ENCODE results near the gene HOXA2.

HOXA2 gene

GRCh38 chr7:27102581-27103442 lies at the start of gene HOXA2:
TSS of gene HOXA2 (minus strand) at chr7:27102683. CDS start at chr7:27102500, 183 bp downstream.
- peak within 1 kb of the TSS; percentile 34 for H3K4me3 Mint-ChIP-seq
- peaks cover 81% of the 10 kb centered on the region for H3K27me3 Mint-ChIP-seq
- peaks cover 23% of the 10 kb centered on the region for H3K4me1 Mint-ChIP-seq
- H3K36me3 Mint-ChIP-seq = peaks cover 37% of the 10 kb centered on the region
- peaks cover 3% of the 10 kb centered on the region for H3K9me3 Mint-ChIP-seq
- no peak within 1 kb of the TSS for H3K27ac Mint-ChIP-seq
- no peak for ATAC-seq

GRCh38 chr7:27151341-27151930 lies 49.0 kb upstream of the HOXA2 start:
- peaks cover 4% of the 10 kb centered on the region for H3K36me3 Mint-ChIP-seq
- peak overlapping the region; percentile 75 for H3K4me3 Mint-ChIP-seq
- H3K9me3 Mint-ChIP-seq = peaks cover 3% of the 10 kb centered on the region
- peaks cover 50% of the 10 kb centered on the region for H3K4me1 Mint-ChIP-seq
- H3K27ac Mint-ChIP-seq = peak overlapping the region; percentile 14
- ATAC-seq = no peak
- H3K27me3 Mint-ChIP-seq = peaks cover 99% of the 10 kb centered on the region

DNA sequence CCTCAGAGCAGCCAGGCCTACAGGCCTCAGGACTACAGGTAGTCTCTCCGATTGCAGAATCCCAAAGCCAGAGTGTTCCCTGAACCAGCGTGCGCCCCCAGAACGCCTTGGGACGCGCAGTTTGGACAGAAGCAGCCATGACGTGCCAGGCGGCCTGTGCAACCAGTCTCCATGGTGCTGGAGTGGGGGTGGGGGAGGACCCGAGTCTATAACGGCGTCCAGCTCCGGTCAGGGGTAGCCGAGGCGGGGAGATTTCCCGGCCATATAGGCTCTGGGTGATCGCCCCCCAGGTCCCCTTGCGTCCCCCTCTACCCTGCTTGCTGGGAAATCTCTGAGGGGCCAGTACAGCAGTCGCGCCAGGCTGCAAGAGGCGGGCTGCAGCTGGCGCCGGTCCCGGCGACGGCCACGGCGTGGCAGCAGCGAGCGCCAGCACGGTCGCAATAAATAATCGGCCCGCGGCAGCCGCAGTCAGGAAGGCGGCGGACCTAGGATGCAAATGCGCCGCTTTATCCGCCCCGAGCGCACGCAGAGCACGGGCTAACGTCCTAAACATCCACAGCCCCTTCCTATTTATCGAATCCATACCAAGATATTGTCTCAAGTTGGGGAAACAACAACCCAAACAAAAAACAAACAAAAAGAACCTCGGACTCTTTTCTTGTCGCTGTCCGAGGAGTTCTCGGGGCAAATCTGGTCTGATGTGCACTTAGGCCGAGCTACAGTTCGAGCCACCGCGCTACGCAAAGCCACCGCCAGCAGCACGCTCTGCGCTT lies 48.3 kb upstream of the HOXA2 start:
- peak; percentile 81 for ATAC-seq
- peak overlapping the region; percentile 75 for H3K4me3 Mint-ChIP-seq
- H3K4me1 Mint-ChIP-seq = peaks cover 50% of the 10 kb centered on the region
- H3K27me3 Mint-ChIP-seq = peaks cover 99% of the 10 kb centered on the region
- H3K9me3 Mint-ChIP-seq = peaks cover 3% of the 10 kb centered on the region
- peak overlapping the region; percentile 14 for H3K27ac Mint-ChIP-seq
- peaks cover 4% of the 10 kb centered on the region for H3K36me3 Mint-ChIP-seq

GRCh38 chr7:27149842-27150567 lies 47.5 kb upstream of the HOXA2 start:
- H3K27ac Mint-ChIP-seq = peak overlapping the region; percentile 14
- H3K4me3 Mint-ChIP-seq = peak overlapping the region; percentile 75
- peaks cover 99% of the 10 kb centered on the region for H3K27me3 Mint-ChIP-seq
- H3K9me3 Mint-ChIP-seq = peaks cover 3% of the 10 kb centered on the region
- H3K4me1 Mint-ChIP-seq = peaks cover 43% of the 10 kb centered on the region
- ATAC-seq = no peak
- H3K36me3 Mint-ChIP-seq = peaks cover 4% of the 10 kb centered on the region

DNA sequence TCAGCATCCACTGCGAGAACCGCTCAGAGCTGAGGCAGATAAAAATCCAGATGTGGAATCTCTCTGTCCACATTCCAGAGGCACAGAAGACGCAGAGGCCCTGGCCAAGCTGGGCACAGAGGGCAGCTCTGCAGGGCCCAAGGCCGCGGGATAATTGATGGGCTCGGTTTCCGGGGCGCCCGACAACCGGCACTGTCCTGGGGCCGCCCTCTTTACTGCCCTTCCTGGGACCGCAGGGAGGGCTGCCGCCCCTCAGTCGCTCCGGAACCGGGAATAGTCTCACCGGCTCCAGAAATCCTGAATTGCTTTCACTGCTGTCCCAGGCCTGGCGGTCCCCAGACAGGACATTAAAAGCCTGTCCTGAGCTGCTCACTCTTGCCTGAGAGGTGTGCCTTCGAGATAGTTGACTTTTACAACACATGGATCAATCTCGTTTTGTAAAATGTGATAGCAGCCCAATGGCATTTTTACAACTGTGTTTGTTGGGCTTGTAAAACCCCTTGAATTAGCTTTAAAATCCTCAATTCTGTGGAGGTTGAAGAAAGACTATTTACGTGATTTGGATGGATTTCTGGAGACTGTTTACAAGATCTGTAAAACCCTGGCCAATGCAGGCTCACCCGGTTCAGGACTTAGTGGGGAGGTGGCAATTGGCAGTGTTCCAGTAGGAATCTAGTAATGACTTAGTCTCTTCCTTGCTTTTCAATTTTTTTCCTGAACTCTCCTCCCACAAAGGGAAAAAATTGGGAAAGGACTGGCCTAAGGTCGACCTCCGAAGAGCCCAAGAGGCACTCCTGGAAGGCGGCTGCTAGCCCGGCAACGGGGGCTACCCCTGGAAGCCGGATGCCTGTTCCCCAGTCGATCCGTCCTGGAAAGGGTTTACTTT lies 46.5 kb upstream of the HOXA2 start:
- Mint-ChIP-seq H3K9me3 (no peaks in the 10 kb centered on the region), H3K4me1 (peaks cover 34% of the 10 kb centered on the region), H3K4me3 (no peak overlapping the region), H3K27ac (no peak overlapping the region), H3K36me3 (no peaks in the 10 kb centered on the region), H3K27me3 (peaks cover 94% of the 10 kb centered on the region)
- no peak for ATAC-seq

GRCh38 chr7:27148031-27148755 lies 45.7 kb upstream of the HOXA2 start:
- peaks cover 34% of the 10 kb centered on the region for H3K4me1 Mint-ChIP-seq
- no peak for ATAC-seq
- H3K27me3 Mint-ChIP-seq = peaks cover 86% of the 10 kb centered on the region
- no peaks in the 10 kb centered on the region for H3K9me3 Mint-ChIP-seq
- peak overlapping the region; percentile 60 for H3K4me3 Mint-ChIP-seq
- H3K36me3 Mint-ChIP-seq = no peaks in the 10 kb centered on the region
- H3K27ac Mint-ChIP-seq = no peak overlapping the region

- Mint-ChIP-seq H3K27ac (no peak within 1 kb of the TSS), H3K36me3 (no peaks in the 10 kb centered on the region), H3K27me3 (peaks cover 86% of the 10 kb centered on the region), H3K4me1 (peaks cover 38% of the 10 kb centered on the region), H3K9me3 (no peaks in the 10 kb centered on the region), H3K4me3 (peak within 1 kb of the TSS; percentile 60)
- no peak for ATAC-seq
Observed at GRCh38 chr7:27147199-27148030, 44.9 kb upstream of the HOXA2 start, which contains the start of gene HOXA6. TSS of gene HOXA6 (minus strand) at chr7:27147774. CDS start at chr7:27147749, 25 bp downstream.

GRCh38 chr7:27146491-27147198 lies 44.2 kb upstream of the HOXA2 start:
- no peak overlapping the region for H3K27ac Mint-ChIP-seq
- ATAC-seq = no peak
- no peak overlapping the region for H3K4me3 Mint-ChIP-seq
- no peaks in the 10 kb centered on the region for H3K36me3 Mint-ChIP-seq
- H3K27me3 Mint-ChIP-seq = peaks cover 86% of the 10 kb centered on the region
- H3K9me3 Mint-ChIP-seq = no peaks in the 10 kb centered on the region
- H3K4me1 Mint-ChIP-seq = peaks cover 32% of the 10 kb centered on the region

DNA sequence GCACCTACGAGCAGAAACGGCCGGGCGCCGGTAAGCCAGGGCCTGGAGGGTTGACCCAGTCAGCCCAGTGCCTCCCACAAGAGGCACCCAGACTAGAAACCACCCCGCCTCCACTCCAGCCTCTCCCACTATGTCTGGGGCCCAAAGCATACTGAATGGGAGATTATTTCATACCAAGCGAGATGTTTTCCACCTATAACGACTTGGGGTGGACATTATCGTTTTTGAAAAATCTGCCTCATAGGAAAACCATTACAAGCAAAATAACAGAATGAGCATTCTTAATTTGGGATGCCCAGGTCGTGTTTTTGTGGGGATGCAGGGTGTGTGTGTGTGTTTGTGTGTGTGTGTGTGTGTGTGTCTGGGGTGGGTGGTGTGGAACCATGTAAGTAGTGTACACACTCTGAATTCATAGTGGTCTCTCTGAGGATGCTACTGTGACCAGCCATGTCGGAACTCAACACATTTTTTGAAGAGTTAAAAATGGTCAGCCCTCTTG lies 43.5 kb upstream of the HOXA2 start:
- H3K4me3 Mint-ChIP-seq = no peak overlapping the region
- peaks cover 25% of the 10 kb centered on the region for H3K4me1 Mint-ChIP-seq
- peaks cover 82% of the 10 kb centered on the region for H3K27me3 Mint-ChIP-seq
- H3K9me3 Mint-ChIP-seq = no peaks in the 10 kb centered on the region
- no peaks in the 10 kb centered on the region for H3K36me3 Mint-ChIP-seq
- no peak for ATAC-seq
- H3K27ac Mint-ChIP-seq = no peak overlapping the region

DNA sequence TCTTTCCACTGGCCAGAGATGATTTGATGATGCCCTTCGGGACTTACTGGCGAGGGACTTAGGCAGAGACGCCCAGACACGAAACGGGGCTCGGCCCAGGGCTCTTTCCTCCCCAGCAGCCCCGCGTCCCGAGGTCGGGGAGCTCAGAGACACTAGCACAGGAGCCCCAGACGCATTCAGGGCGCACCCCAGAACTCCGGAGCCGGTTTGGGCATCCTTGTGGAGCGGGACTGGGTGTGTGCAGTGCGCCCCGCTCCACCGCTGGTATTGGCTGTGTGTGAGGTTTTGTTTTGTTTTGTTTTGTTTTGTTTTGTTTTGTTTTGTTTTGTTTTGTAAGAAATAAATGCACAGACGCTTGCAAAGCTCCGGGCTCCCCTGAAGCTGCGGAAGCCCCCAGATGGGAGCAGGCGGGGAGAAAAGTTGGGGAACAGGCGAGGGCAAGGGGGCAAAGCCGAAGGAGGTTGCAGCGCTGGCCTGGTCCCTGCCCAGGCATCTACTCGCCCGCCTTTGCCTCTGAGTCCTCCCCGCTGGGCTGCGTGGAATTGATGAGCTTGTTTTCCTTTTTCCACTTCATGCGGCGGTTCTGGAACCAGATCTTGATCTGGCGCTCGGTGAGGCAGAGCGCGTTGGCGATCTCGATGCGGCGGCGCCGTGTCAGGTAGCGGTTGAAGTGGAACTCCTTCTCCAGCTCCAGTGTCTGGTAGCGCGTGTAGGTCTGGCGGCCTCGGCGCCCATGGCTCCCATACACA lies 42.9 kb upstream of the HOXA2 start:
- ATAC-seq = no peak
- no peaks in the 10 kb centered on the region for H3K9me3 Mint-ChIP-seq
- no peak overlapping the region for H3K4me3 Mint-ChIP-seq
- no peak overlapping the region for H3K27ac Mint-ChIP-seq
- no peaks in the 10 kb centered on the region for H3K36me3 Mint-ChIP-seq
- peaks cover 18% of the 10 kb centered on the region for H3K4me1 Mint-ChIP-seq
- H3K27me3 Mint-ChIP-seq = peaks cover 77% of the 10 kb centered on the region

GRCh38 chr7:27144781-27145164 lies 42.3 kb upstream of the HOXA2 start:
- Mint-ChIP-seq H3K27me3 (peaks cover 77% of the 10 kb centered on the region), H3K4me1 (peaks cover 16% of the 10 kb centered on the region), H3K4me3 (no peak overlapping the region), H3K36me3 (no peaks in the 10 kb centered on the region), H3K9me3 (no peaks in the 10 kb centered on the region), H3K27ac (no peak overlapping the region)
- no peak for ATAC-seq
